HepG2 (cell line): ENCODE data around the gene SHLD3. TPM values are rescaled to one million over a fixed set of nuclear protein-coding genes. Genes with fewer than 3 reads are reported as not detected.
A peak's percentile ranks its signal among the peaks of the same experiment; 100 is the strongest.

Source experiments
- ATAC-seq: fragments of 200-7000 bp; cut with Tn5 transposase; 3 replicates; pipeline ENCODE4 v1.9.1; 2020; ENCODE audit warnings: mild to moderate bottlenecking, moderate library complexity
- BruUV-seq: library from RNA; stranded (reverse); fragments of 400-500 nt; replicated peaks from 2 replicates; lab custom pipeline; 2021; lab: Mats Ljungman, UMichigan
- CTCF ChIA-PET: fragments of 300-600 bp; formaldehyde crosslinking; extraction: SDS; loops from one replicate; lab custom pipeline; 2021; ENCODE audit warnings: low total read pairs, inconsistent platforms, low intra/inter-chr PET ratio; lab: Yijun Ruan, JAX
- POLR2A ChIA-PET: fragments of 350-600 bp; sonication (Branson Sonifier 250); formaldehyde crosslinking; loops from one replicate; lab custom pipeline; 2020; ENCODE audit warnings: antibody characterized with exemption, inconsistent platforms; lab: Yijun Ruan, JAX
- DNase-seq: peaks from one replicate; pipeline ENCODE4 v3.0.0-alpha.2; 2015; ENCODE audit warnings: low spot score
- FAIRE-seq: peaks from 3 replicates; lab custom pipeline; 2011; peaks lifted over from hg19 to GRCh38; lab: Jason Lieb, UNC
- H2AFZ ChIP-seq: one replicate; pipeline ENCODE4 v1.6.1; 2011; ENCODE audit warnings: low read length, inconsistent platforms
- H3K27ac ChIP-seq: fragments of 300-600 bp; 3 replicates; pipeline ENCODE4 v1.8.0; 2011; ENCODE audit warnings: mixed run types, mild to moderate bottlenecking, mixed read lengths, low read length, inconsistent platforms; ENCODE audit not compliant: insufficient read depth; ENCODE audit errors: extremely low read length
- H3K27me3 ChIP-seq, 2 experiments: fragments of 200-600 bp in 1 of 2; 2 replicates in 1 of 2; 3 replicates in 1 of 2; pipeline versions ENCODE4 v1.6.0 to v1.8.0; 2011; ENCODE audit warnings: low read length in 2 of 2, mild to moderate bottlenecking in 2 of 2, moderate library complexity in 2 of 2, inconsistent platforms in 1 of 2; ENCODE audit not compliant: insufficient read depth in 2 of 2, control insufficient read depth in 1 of 2
- H3K36me3 ChIP-seq, 2 experiments: fragments of 200-600 bp in 1 of 2; replicated peaks in 1 of 2; 2 replicates in 1 of 2; 3 replicates in 1 of 2; pipeline versions ENCODE4 v1.5.1 to v1.8.0; 2011; ENCODE audit warnings: low read length in 2 of 2, inconsistent platforms in 1 of 2; ENCODE audit not compliant: insufficient read depth in 2 of 2, control insufficient read depth in 1 of 2
- H3K4me1 ChIP-seq: 2 replicates; pipeline ENCODE4 v1.5.1; 2012; ENCODE audit warnings: low read length, inconsistent platforms; ENCODE audit not compliant: insufficient read depth
- H3K4me2 ChIP-seq: 2 replicates; pipeline ENCODE4 v1.6.0; 2011; ENCODE audit warnings: low read depth, low read length, inconsistent platforms
- H3K4me3 ChIP-seq, 3 experiments: fragments of 200-600 bp in 1 of 3; sonication (generic), shearing (Covaris generic) in 1 of 3; replicated peaks in 1 of 3; 2 replicates each; pipeline ENCODE4 v1.5.1; 2011 to 2016; ENCODE audit warnings: low read length in 3 of 3, inconsistent platforms in 2 of 3, low read depth in 2 of 3, mild to moderate bottlenecking in 2 of 3, control low read depth in 1 of 3, mixed read lengths in 1 of 3; ENCODE audit not compliant: insufficient read depth in 1 of 3
- H3K79me2 ChIP-seq: one replicate; pipeline ENCODE4 v1.6.1; 2011; ENCODE audit warnings: low read length, inconsistent platforms; ENCODE audit not compliant: insufficient read depth
- H3K9ac ChIP-seq: 2 replicates; pipeline ENCODE4 v1.6.0; 2011; ENCODE audit warnings: mild to moderate bottlenecking, low read depth, low read length, inconsistent platforms; ENCODE audit not compliant: insufficient read depth
- H3K9me3 ChIP-seq: 2 replicates; pipeline ENCODE4 v1.5.1; 2012; ENCODE audit warnings: mild to moderate bottlenecking, low read length
- H4K20me1 ChIP-seq: 2 replicates; pipeline ENCODE4 v1.6.0; 2011; ENCODE audit warnings: inconsistent platforms, mild to moderate bottlenecking, low read length, moderate library complexity; ENCODE audit not compliant: insufficient read depth
- FOXP4 ChIP-seq: sonication (generic); formaldehyde crosslinking; IDR thresholded peaks from 2 replicates; pipeline ENCODE4 v1.4.0; 2020; ENCODE audit warnings: missing genetic modification reagents
- GATAD1 ChIP-seq: IDR thresholded peaks from 2 replicates; pipeline ENCODE4 v1.6.1; 2016; ENCODE audit warnings: missing genetic modification reagents, missing compliant biosample characterization
- IRX3 ChIP-seq: sonication (generic); formaldehyde crosslinking; IDR thresholded peaks from 2 replicates; pipeline ENCODE4 v1.8.1; 2023; ENCODE audit warnings: mild to moderate bottlenecking, low read depth, missing genetic modification reagents, borderline replicate concordance
- MXD1 ChIP-seq: sonication (generic); formaldehyde crosslinking; IDR thresholded peaks from 2 replicates; pipeline ENCODE4 v1.4.0; 2020; ENCODE audit warnings: mild to moderate bottlenecking, missing genetic modification reagents
- NCOA2 ChIP-seq: sonication (generic); formaldehyde crosslinking; IDR thresholded peaks from 2 replicates; pipeline ENCODE4 v1.8.0; 2022; ENCODE audit warnings: inconsistent platforms
- PBX2 ChIP-seq: IDR thresholded peaks from 2 replicates; pipeline ENCODE4 v1.6.1; 2016; ENCODE audit warnings: control low read depth
- POLR2A ChIP-seq, 2 experiments: IDR thresholded peaks; 2 replicates each; pipeline ENCODE4 v1.6.1; 2011; ENCODE audit warnings: low read depth in 2 of 2, low read length in 2 of 2, mild to moderate bottlenecking in 1 of 2, moderate library complexity in 1 of 2; ENCODE audit not compliant: insufficient read depth in 1 of 2
- RARA ChIP-seq: IDR thresholded peaks from 2 replicates; pipeline ENCODE4 v1.6.1; 2016; ENCODE audit warnings: missing genetic modification reagents, missing compliant biosample characterization
- SYNCRIP ChIP-seq: fragments of 200-400 bp; formaldehyde crosslinking; IDR thresholded peaks from 2 replicates; pipeline ENCODE4 v1.6.1; 2018; ENCODE audit warnings: mild to moderate bottlenecking, low read depth, low read length; ENCODE audit not compliant: insufficient read depth
- TBX2 ChIP-seq: sonication (generic); formaldehyde crosslinking; IDR thresholded peaks from 2 replicates; pipeline ENCODE4 v1.5.0; 2020; ENCODE audit warnings: missing genetic modification reagents, mild to moderate bottlenecking, borderline replicate concordance
- ZKSCAN8 ChIP-seq: IDR thresholded peaks from 2 replicates; pipeline ENCODE4 v1.6.1; 2016; ENCODE audit warnings: borderline replicate concordance, missing genetic modification reagents, missing compliant biosample characterization
- ZNF253 ChIP-seq: sonication (generic); formaldehyde crosslinking; IDR thresholded peaks from 2 replicates; pipeline ENCODE4 v1.8.0; 2022; ENCODE audit warnings: mild to moderate bottlenecking, missing genetic modification reagents, borderline replicate concordance
- ZNF264 ChIP-seq: sonication (generic); formaldehyde crosslinking; IDR thresholded peaks from 2 replicates; pipeline ENCODE4 v1.4.0; 2020; ENCODE audit warnings: missing genetic modification reagents
- ZNF280D ChIP-seq: sonication (generic); formaldehyde crosslinking; IDR thresholded peaks from 2 replicates; pipeline ENCODE4 v1.5.1; 2020; ENCODE audit warnings: mild to moderate bottlenecking, missing genetic modification reagents
- ZNF296 ChIP-seq: sonication (generic); formaldehyde crosslinking; conservative IDR thresholded peaks from 2 replicates; pipeline ENCODE4 v1.5.0; 2020; ENCODE audit warnings: mild to moderate bottlenecking, missing genetic modification reagents
- ZNF326 ChIP-seq: sonication (generic); formaldehyde crosslinking; IDR thresholded peaks from 2 replicates; pipeline ENCODE4 v1.4.0; 2020; ENCODE audit warnings: missing genetic modification reagents, borderline replicate concordance
- ZNF556 ChIP-seq: sonication (generic); formaldehyde crosslinking; IDR thresholded peaks from 2 replicates; pipeline ENCODE4 v1.4.0; 2020; ENCODE audit warnings: mild to moderate bottlenecking, missing genetic modification reagents, borderline replicate concordance
- ZNF878 ChIP-seq: sonication (generic); formaldehyde crosslinking; IDR thresholded peaks from 2 replicates; pipeline ENCODE4 v1.8.1; 2023; ENCODE audit warnings: mild to moderate bottlenecking, missing genetic modification reagents, moderate library complexity
- WGBS: methylation state at CpG from one replicate; pipeline ENCODE4 v1.1.6; 2017; ENCODE audit warnings: low lambda C conversion rate; 5-methylcytosine and 5-hydroxymethylcytosine counted together
- in situ Hi-C: cut with HindIII; loops from 2 replicates; pipeline ENCODE4 v1.10.0; 2017; ENCODE audit warnings: low pct_unique_long_range_greater_than_20kb; ENCODE audit not compliant: extremely low pct_ligation_motif_present
- intact Hi-C: fragments of 100-400 bp; cut with micrococcal nuclease; formaldehyde crosslinking; loops from one replicate; pipeline ENCODE4 v1.10.0; 2022; ENCODE audit not compliant: unreplicated experiment
- polyA plus RNA-seq, 8 experiments: library from polyadenylated mRNA; depleted of rRNA in 3 of 8; stranded (reverse) in 7 of 8; unstranded in 1 of 8; fragments of >200 nt; fragmentation: Illumina TruSeq in 4 of 8; extraction: Trizol in 4 of 8; gene quantifications; 2 replicates each; pipeline versions ENCODE4 v1.2.1 to v1.2.3, GENCODE V29; 2011 to 2016; ENCODE audit warnings: low read depth in 4 of 8, missing spikeins in 1 of 8, mixed read lengths in 1 of 8; ENCODE audit not compliant: insufficient read depth in 1 of 8
- total RNA-seq, 5 experiments: library from RNA; depleted of rRNA; stranded (reverse); fragments of >200 nt; fragmentation: Illumina TruSeq; extraction: Trizol; gene quantifications; 2 replicates each; pipeline ENCODE4 v1.2.3, GENCODE V29; 2016; ENCODE audit warnings: low read depth in 1 of 5

Gene SHLD3
- total and polyA plus RNA-seq, 2 of the 13 experiments (the other 11 are each of a cell fraction or from before 2014, with no cell fraction given): 3.6 to 6.8 TPM

- no peak for TF ChIP-seq ZNF264 (CRISPR knock-in tag)
- no peak for TF ChIP-seq ZNF253 (CRISPR knock-in tag)
- no peak for TF ChIP-seq GATAD1 (CRISPR knock-in tag)
Observed at GRCh38 chr5:65647941-65648340, 23.1 kb downstream of the SHLD3 start (continued).

GRCh38 chr5:65651144-65651543 is 26.3 kb downstream of the SHLD3 start:
- ChIA-PET CTCF (no interaction called here), POLR2A (interaction anchor here (0.7 to 1.3 kb wide), 2 partner anchors 9 to 88 kb away, joined by 3 read pairs; partner anchors contain the start of genes CENPK and PPWD1)
- Histone ChIP-seq H3K4me2 (peak overlapping the region; percentile 33), H3K36me3 (no peaks in the 10 kb centered on the region), H3K4me3 (no peak overlapping the region), H3K4me1 (peaks cover 20% of the 10 kb centered on the region), H3K27ac (peak overlapping the region; percentile 73), H4K20me1 (no peaks in the 10 kb centered on the region), H3K27me3 (no peaks in the 10 kb centered on the region), H3K79me2 (no peaks in the 10 kb centered on the region), H3K9ac (no peak overlapping the region), H2AFZ (no peak overlapping the region), H3K9me3 (no peaks in the 10 kb centered on the region)
- ATAC-seq (peak; percentile 93), FAIRE-seq (peak; percentile 72), DNase-seq (peak; percentile 73)
- WGBS: 17% methylated on average over 5 of the region's 5 CpGs
- BruUV-seq: no TSS peak
- intact Hi-C loops: no loop called here
- in situ Hi-C loops: no loop called here
- TF ChIP-seq SYNCRIP (no peak), ZKSCAN8 (CRISPR knock-in tag) (peak; percentile 64; the same call in 1 of the 2 replicates), ZNF556 (CRISPR knock-in tag) (no peak), PBX2 (CRISPR knock-in tag) (no peak), FOXP4 (CRISPR knock-in tag) (peak; percentile 65), ZNF280D (0 out of 2 replicates have a peak, but pooled peaks have one; percentile 37), IRX3 (CRISPR knock-in tag) (no peak), POLR2A (IDR thresholded peaks at IDR 0.05; ENCODE audit: insufficient read depth in 1 of 2, low read depth in 2 of 2, low read length in 2 of 2) (no peak), ZNF296 (CRISPR knock-in tag) (no peak), ZNF878 (CRISPR knock-in tag) (peak; percentile 60; the same call in 1 of the 2 replicates), MXD1 (no peak), RARA (CRISPR knock-in tag) (peak; percentile 86), NCOA2 (CRISPR knock-in tag) (peak; percentile 78), TBX2 (CRISPR knock-in tag) (peak; percentile 25; the same call in 1 of the 2 replicates), ZNF326 (CRISPR knock-in tag) (no peak)
